ENCODE data around the gene GFAP.

GRCh38 chr17:44903012-44903685 lies 12.2 kb downstream of the GFAP start:
- TF ChIP-seq, protein P1, sequence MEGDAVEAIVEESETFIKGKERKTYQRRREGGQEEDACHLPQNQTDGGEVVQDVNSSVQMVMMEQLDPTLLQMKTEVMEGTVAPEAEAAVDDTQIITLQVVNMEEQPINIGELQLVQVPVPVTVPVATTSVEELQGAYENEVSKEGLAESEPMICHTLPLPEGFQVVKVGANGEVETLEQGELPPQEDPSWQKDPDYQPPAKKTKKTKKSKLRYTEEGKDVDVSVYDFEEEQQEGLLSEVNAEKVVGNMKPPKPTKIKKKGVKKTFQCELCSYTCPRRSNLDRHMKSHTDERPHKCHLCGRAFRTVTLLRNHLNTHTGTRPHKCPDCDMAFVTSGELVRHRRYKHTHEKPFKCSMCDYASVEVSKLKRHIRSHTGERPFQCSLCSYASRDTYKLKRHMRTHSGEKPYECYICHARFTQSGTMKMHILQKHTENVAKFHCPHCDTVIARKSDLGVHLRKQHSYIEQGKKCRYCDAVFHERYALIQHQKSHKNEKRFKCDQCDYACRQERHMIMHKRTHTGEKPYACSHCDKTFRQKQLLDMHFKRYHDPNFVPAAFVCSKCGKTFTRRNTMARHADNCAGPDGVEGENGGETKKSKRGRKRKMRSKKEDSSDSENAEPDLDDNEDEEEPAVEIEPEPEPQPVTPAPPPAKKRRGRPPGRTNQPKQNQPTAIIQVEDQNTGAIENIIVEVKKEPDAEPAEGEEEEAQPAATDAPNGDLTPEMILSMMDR (IDR thresholded peaks at IDR 0.05) = no peak
- TF ChIP-seq EP300 (IDR thresholded peaks at IDR 0.05; ENCODE audit: borderline replicate concordance in 1 of 2, low read depth in 1 of 2, low read length in 1 of 2) = no peak
- TF ChIP-seq RCOR1 (IDR thresholded peaks at IDR 0.05; ENCODE audit: low read length) = no peak
- TF ChIP-seq CHD2 (IDR thresholded peaks at IDR 0.05; ENCODE audit: low read length, partially characterized antibody) = no peak
- no peak for TF ChIP-seq JUND (IDR thresholded peaks at IDR 0.05)
- TF ChIP-seq SIN3A (IDR thresholded peaks at IDR 0.05; ENCODE audit: borderline replicate concordance, low read depth, low read length) = no peak
- no peak for TF ChIP-seq GABPA (IDR thresholded peaks at IDR 0.05; ENCODE audit: low read depth)
- TF ChIP-seq FOXJ3 (CRISPR knock-in tag; IDR thresholded peaks at IDR 0.05) = no peak

Measured in SK-N-SH (cell line).